Heart right ventricle (tissue), 16 donors: ENCODE measurements around the gene PTEN. TPM values are rescaled to one million over a fixed set of nuclear protein-coding genes. Genes with fewer than 3 reads are reported as not detected.

Experiments used
- ATAC-seq, 8 donors: fragments of 200-7000 bp; cut with Tn5 transposase; one replicate each; pipeline ENCODE4 v1.9.1; 2020; ENCODE audit warnings: mild to moderate bottlenecking in 8 of 8, moderate library complexity in 8 of 8, moderate number of reproducible peaks in 1 of 8
- DNase-seq, 2 donors: peaks; one replicate each; pipeline ENCODE4 v3.0.0-alpha.2; 2020
- H3K27ac ChIP-seq, 10 donors: fragments of 200-600 bp; sonication (generic) in 2 of 10; one replicate each; pipeline versions ENCODE4 v1.5.0 to v1.8.0; 2020 to 2022; ENCODE audit warnings: mild to moderate bottlenecking in 3 of 10
- H3K27me3 ChIP-seq, 7 donors: fragments of 200-600 bp; one replicate each; pipeline ENCODE4 v1.8.0; 2021 to 2022; ENCODE audit warnings: mild to moderate bottlenecking in 2 of 7
- H3K36me3 ChIP-seq, 9 donors: fragments of 200-600 bp; sonication (generic) in 1 of 9; one replicate each; pipeline versions ENCODE4 v1.5.0 to v1.8.0; 2020 to 2022; ENCODE audit warnings: mild to moderate bottlenecking in 2 of 9
- H3K4me1 ChIP-seq, 9 donors: fragments of 200-600 bp; sonication (generic) in 1 of 9; one replicate each; pipeline versions ENCODE4 v1.5.0 to v1.8.0; 2020 to 2022; ENCODE audit warnings: mild to moderate bottlenecking in 4 of 9
- H3K4me3 ChIP-seq, 10 donors: fragments of 200-600 bp; sonication (generic) in 2 of 10; one replicate each; pipeline versions ENCODE4 v1.5.0 to v1.8.0; 2020 to 2022; ENCODE audit warnings: mild to moderate bottlenecking in 7 of 10, moderate library complexity in 2 of 10
- H3K9me3 ChIP-seq, 11 donors: fragments of 200-600 bp in 10 of 11; sonication (generic) in 2 of 11; one replicate each; pipeline versions ENCODE4 v1.5.0 to v1.8.0; 2013 to 2022; ENCODE audit warnings: mild to moderate bottlenecking in 2 of 11, control low read depth in 1 of 11, moderate library complexity in 1 of 11
- WGBS, 2 donors: extraction: QIAGEN DNeasy Blood & Tissue Kit; methylation state at CpG; one replicate each; pipeline ENCODE4 v1.1.7; 2013; ENCODE audit warnings: inconsistent platforms in 1 of 2; 5-methylcytosine and 5-hydroxymethylcytosine counted together
- intact Hi-C, 10 donors: fragments of 100-400 bp; cut with DNase I; formaldehyde crosslinking; loops; one replicate each; pipeline versions ENCODE4 v1.11.1 to v1.14.2; 2022
- polyA plus RNA-seq, 2 donors: library from polyadenylated mRNA; stranded (reverse); fragments of 200-250 nt; gene quantifications; one replicate each; pipeline ENCODE4 v1.2.3, GENCODE V29; 2013
- total RNA-seq, 10 donors: library from RNA; stranded (reverse); fragmentation: NEBNext Ultra II Directional in 3 of 10; extraction: Animal tissue kit (Norgen Biotek cat#: 25700) in 3 of 10; gene quantifications; one replicate each; pipeline versions ENCODE4 v1.2.1 to v1.2.4, GENCODE V29; 2021 to 2023
- TF ChIP-seq, protein P1 (sequence below), 9 donors: fragments of 200-600 bp; sonication (generic) in 2 of 9; IDR thresholded peaks; one replicate each; pipeline versions ENCODE4 v1.5.0 to v1.8.0; 2021 to 2022; ENCODE audit warnings: antibody characterized with exemption in 9 of 9, mild to moderate bottlenecking in 5 of 9, moderate library complexity in 1 of 9
- donor health status: Arrhythmogenic right ventricular cardiomyopathy.
- donor health status: ischemic (EF 13 %, LVEDD 7.1; RV severe dilation, severe dysfunction).
- donor health status: healthy with polysubstance abuse.
- donor health status: DM: no; HTN: yes; CAD: no.
- donor health status: DM: no; HTN: no; CAD: no.
- donor health status: ischemic (EF 25% LVEDD 6.9; RV normal size, moderate dysfunction).
- donor health status: ischemic (EF 25% LVEDD 5.7; RV mildly dilated, moderate dysfunction).
- donor health status: healthy.
- donor health status: DM: yes; HTN: yes; CAD: no.
- donor health status: Ischemic cardiomyopathy.
- donor health status: ischemic (EF 35%, LVEDD 5.7; RV mildly dilated, moderate dysfunction).
- donor health status: nonischemic (EF 11% LVEDD 7.7; RV severe dilation, severe dysfunction).
- donor health status: DM: yes; HTN: yes; CAD: no.
- donor health status: PGD.
- donor health status: ischemic (EF 29% LVEDD 5.4; RV normal size, mild dysfunction).
- donor health status: nonischemic (EF 23%, LVEDD 6.1; RV moderate dilation, normal function).

Gene PTEN
- total and polyA plus RNA-seq, 12 donors, result 21.8 to 89.9 (median 54.9) TPM

DNA sequence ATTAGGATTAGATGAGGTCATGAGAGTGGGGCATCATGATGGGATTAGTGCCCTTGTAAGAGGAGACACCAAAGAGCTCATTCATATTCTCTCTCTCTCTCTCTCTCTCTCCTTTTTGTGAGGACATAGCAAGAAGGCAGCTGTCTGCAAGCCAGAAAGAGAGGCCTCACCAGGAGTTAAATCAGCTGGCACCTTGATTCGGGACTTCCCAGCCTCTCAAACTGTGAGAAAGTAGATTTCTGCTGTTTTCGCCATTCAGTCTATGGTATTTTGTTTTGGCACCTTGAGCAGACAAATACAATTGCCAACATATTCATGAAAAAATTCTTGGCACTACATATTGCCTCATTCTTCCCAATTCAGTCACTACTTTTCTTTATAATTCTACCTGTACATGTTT lies 24.8 kb upstream of the PTEN start:
- Histone ChIP-seq H3K27me3 (no peaks in the 10 kb centered on the region), H3K9me3 (no peaks in the 10 kb centered on the region), H3K27ac (no peak overlapping the region), H3K4me3 (no peak overlapping the region), H3K4me1 (peaks cover 0 to 4% (median 0%) of the 10 kb centered on the region in 9 donors), H3K36me3 (no peaks in the 10 kb centered on the region)
- DNase-seq, result no peak
- intact Hi-C loops, result no loop called here
- 86 to 91% methylated on average over 2 of the region's 2 CpGs for WGBS, 2 donors
- no peak for ATAC-seq
- TF ChIP-seq, protein P1, sequence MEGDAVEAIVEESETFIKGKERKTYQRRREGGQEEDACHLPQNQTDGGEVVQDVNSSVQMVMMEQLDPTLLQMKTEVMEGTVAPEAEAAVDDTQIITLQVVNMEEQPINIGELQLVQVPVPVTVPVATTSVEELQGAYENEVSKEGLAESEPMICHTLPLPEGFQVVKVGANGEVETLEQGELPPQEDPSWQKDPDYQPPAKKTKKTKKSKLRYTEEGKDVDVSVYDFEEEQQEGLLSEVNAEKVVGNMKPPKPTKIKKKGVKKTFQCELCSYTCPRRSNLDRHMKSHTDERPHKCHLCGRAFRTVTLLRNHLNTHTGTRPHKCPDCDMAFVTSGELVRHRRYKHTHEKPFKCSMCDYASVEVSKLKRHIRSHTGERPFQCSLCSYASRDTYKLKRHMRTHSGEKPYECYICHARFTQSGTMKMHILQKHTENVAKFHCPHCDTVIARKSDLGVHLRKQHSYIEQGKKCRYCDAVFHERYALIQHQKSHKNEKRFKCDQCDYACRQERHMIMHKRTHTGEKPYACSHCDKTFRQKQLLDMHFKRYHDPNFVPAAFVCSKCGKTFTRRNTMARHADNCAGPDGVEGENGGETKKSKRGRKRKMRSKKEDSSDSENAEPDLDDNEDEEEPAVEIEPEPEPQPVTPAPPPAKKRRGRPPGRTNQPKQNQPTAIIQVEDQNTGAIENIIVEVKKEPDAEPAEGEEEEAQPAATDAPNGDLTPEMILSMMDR (IDR thresholded peaks at IDR 0.05), result no peak

DNA sequence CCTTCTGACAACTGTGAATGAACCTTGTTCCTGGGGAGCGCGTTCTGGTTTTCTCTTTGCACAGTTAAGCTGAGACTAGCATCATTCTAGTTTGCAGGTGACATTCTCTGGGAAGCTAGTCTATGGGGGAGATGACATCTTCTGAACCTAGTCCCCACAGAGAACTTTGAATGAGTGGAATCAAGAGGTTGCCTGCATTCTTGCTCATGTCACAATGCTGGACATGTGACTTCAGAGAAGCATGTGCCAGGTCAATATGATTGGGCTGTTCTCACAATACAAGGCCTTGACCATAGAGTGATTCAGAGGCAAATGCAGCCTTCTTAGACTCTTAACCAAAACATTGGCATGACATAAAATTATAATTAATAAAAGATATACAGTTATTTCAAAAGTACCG lies 22.2 kb upstream of the PTEN start:
- 93 to 96% methylated on average over 3 of the region's 3 CpGs for WGBS, 2 donors
- no peaks in the 10 kb centered on the region for H3K36me3 ChIP-seq
- intact Hi-C loops, result no loop called here
- H3K9me3 ChIP-seq, result no peaks in the 10 kb centered on the region
- H3K4me1 ChIP-seq, result peaks cover 0 to 4% (median 0%) of the 10 kb centered on the region in 9 donors
- no peak overlapping the region for H3K27ac ChIP-seq
- ATAC-seq (no peak), DNase-seq (no peak)
- no peak overlapping the region for H3K4me3 ChIP-seq
- no peaks in the 10 kb centered on the region for H3K27me3 ChIP-seq
- TF ChIP-seq, protein P1 (IDR thresholded peaks at IDR 0.05), result no peak

DNA sequence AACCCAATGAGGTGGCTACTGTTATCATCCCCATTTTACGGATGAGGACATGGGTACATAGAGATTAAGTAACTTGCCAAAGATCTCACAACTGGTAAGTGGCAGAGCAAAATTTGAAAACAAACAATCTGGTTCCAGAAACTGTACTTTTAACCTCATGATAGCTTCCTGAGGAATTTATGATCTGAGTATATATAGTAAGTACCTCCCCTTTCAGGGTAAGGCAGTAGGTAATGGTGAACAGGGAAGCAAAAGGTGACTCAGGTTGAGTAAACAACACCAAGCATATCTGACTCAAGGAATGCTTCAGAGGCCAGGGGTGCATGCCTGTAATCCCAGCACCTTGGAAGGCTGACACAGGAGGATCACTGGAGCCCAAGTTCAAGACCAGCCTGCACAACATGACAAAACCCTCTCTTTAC lies 21.2 kb upstream of the PTEN start:
- peaks cover 0 to 4% (median 0%) of the 10 kb centered on the region in 9 donors for H3K4me1 ChIP-seq
- WGBS, 2 donors, result 96 to 100% methylated on average over 1 of the region's 1 CpG
- no peak for ATAC-seq
- no peaks in the 10 kb centered on the region for H3K27me3 ChIP-seq
- H3K27ac ChIP-seq, result no peak overlapping the region
- intact Hi-C loops, result no loop called here
- H3K36me3 ChIP-seq, result no peaks in the 10 kb centered on the region
- H3K9me3 ChIP-seq, result no peaks in the 10 kb centered on the region
- H3K4me3 ChIP-seq, result no peak overlapping the region
- DNase-seq, result no peak
- TF ChIP-seq, protein P1 (IDR thresholded peaks at IDR 0.05), result no peak

DNA sequence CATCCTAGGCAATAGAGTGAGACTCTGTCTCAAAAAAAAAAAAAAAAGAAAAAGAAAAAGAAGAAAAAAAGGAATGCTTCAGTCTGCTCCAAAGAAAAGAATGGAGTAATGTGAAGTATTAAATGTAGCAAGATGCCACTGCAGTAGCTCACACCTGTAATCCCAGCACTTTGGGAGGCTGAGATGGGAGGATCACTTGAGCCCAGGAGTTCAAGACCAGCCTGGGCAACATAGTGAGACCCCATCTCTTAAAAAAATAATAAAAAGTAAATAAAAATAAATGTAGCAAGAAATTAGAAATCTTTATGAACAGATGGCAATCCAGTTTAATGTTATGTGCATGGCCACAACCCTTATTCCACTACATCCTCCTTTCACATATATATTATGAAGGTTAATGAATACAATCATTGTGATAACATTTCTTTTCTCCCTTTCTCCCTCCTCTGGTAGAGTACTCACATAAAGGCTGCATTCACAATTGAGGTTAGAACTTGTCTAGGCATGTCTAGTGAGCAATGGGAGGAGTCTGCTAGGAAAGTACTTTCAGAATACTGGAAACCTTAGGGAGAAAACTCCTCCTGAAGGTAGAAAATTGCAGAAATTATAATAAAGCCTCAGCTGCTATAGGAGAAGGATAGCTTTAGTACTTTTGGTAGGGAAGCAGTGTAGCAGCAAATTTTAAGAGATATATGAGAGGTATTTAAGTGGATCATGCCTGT lies 20.5 kb upstream of the PTEN start:
- TF ChIP-seq, protein P1 (IDR thresholded peaks at IDR 0.05), result no peak
- H3K4me3 ChIP-seq, result no peak overlapping the region
- H3K27ac ChIP-seq, result no peak overlapping the region
- DNase-seq, result no peak
- no peaks in the 10 kb centered on the region for H3K36me3 ChIP-seq
- intact Hi-C loops, result no loop called here
- no peak for ATAC-seq
- H3K4me1 ChIP-seq, result peaks cover 0 to 4% (median 0%) of the 10 kb centered on the region in 9 donors
- no peaks in the 10 kb centered on the region for H3K9me3 ChIP-seq
- H3K27me3 ChIP-seq, result no peaks in the 10 kb centered on the region
